ENCODE measurements around the gene SPATS2L.

The SPATS2L gene

DNA sequence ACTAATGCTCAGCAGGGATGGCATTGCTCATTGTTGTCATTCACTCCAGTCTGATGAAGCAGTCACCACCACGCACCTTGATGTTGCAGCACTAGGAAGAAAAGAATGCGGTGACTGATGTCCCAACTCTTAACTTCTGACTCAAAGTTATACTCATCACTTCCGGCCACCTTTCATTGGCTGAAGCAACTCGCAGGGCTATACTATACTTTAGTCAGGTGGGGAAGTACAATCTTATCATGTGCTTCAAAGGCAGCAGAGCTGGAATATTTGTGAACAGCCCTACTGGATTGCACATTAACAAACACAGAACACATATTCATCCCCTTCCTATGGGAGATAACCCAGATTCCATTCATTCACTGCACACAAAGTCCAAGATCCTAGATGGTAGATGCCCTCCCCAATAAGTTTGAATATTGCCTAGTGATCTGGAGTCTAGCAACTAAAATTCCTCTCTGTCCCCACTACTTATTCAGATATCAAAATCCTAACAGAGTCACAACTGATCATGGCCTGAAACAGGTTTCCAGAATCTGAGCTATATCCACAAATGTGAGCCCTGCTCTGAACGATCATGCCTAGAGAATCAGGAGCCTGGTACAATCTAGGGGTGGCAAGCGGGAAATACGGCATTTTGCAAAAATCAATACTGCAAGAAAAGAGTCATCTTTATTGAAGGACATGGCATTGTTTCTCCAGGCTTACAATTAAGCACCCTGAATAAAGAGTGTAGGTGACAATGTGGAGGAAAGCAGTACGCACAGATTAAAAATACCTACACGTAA, 3.4 kb upstream of the SPATS2L start:
- no peak for DNase-seq
- Mint-ChIP-seq H3K9me3 (no peaks in the 10 kb centered on the region), H3K4me1 (ENCODE audit: low read depth) (peaks cover 10% of the 10 kb centered on the region), H3K27me3 (peaks cover 18% of the 10 kb centered on the region), H3K4me3 (no peak overlapping the region), H3K27ac (no peak overlapping the region), H3K36me3 (ENCODE audit: low read depth) (peaks cover 3% of the 10 kb centered on the region)

DNA sequence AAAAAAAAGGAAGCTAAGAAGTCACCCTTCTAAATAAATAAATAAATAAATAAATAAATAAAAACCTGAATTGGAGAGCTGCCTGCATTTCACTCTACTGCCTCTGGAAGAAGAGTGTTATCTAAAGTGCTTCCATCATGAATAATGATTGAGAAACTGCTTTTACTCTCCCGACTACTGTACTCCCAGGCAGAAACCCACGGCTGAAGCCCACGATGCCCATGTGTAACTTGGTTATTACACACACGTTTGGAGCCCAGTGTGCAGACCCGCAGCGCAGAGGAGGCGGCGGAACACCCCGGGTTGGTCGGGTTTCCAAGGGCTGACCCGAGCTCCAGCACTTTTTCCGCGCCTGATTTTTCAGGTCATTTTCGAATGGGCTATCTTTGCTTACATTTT, 697 bp upstream of the SPATS2L start:
- Mint-ChIP-seq H3K27me3 (peaks cover 30% of the 10 kb centered on the region), H3K4me3 (peak overlapping the region; percentile 81), H3K4me1 (ENCODE audit: low read depth) (peaks cover 17% of the 10 kb centered on the region), H3K36me3 (ENCODE audit: low read depth) (peaks cover 3% of the 10 kb centered on the region), H3K27ac (peak overlapping the region; percentile 71), H3K9me3 (no peaks in the 10 kb centered on the region)
- peak; percentile 37 for DNase-seq

DNA sequence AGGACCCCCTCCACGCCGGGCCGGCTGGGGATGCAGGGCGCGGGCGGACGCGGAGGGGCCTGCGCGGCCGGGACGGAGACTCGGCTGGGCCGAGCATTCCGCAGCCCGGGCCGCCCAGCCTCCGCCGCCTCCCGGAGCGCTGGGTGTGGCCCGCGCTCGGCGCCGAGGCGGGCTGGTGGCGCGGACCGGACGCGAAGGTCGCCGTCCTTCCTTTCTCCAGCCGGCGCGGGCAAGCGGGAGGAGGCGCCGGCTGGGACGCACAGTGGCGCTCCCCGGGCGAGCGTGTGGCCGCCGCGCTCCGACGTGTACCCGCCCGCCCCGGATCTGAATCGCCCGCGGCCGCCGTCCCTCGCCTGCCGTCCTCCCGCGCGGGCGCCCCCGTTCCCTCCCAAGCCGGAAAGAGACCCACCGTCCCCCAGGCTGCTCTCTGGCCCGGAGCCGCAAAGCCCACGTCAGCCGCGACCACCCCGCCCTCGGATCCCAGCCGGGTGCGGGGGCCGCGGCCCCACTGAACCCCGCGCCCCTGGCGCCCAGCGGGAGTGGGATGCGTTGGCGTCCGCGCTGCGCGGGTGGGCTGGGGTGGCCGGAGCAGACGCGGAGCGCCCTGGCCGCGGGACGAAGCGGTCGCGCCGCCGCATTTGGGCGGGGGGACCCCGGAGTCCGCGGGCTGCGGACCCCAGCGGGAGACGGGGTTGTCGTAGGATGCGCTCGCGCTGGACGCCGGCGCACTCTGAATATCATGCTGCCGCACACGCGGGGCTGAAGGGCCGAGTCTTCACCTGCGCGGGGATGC, 634 bp downstream of the SPATS2L start:
- Mint-ChIP-seq H3K27ac (no peak overlapping the region), H3K4me1 (ENCODE audit: low read depth) (peaks cover 17% of the 10 kb centered on the region), H3K36me3 (ENCODE audit: low read depth) (peaks cover 3% of the 10 kb centered on the region), H3K4me3 (peak overlapping the region; percentile 77), H3K9me3 (no peaks in the 10 kb centered on the region), H3K27me3 (peaks cover 33% of the 10 kb centered on the region)
- peak; percentile 56 for DNase-seq

DNA sequence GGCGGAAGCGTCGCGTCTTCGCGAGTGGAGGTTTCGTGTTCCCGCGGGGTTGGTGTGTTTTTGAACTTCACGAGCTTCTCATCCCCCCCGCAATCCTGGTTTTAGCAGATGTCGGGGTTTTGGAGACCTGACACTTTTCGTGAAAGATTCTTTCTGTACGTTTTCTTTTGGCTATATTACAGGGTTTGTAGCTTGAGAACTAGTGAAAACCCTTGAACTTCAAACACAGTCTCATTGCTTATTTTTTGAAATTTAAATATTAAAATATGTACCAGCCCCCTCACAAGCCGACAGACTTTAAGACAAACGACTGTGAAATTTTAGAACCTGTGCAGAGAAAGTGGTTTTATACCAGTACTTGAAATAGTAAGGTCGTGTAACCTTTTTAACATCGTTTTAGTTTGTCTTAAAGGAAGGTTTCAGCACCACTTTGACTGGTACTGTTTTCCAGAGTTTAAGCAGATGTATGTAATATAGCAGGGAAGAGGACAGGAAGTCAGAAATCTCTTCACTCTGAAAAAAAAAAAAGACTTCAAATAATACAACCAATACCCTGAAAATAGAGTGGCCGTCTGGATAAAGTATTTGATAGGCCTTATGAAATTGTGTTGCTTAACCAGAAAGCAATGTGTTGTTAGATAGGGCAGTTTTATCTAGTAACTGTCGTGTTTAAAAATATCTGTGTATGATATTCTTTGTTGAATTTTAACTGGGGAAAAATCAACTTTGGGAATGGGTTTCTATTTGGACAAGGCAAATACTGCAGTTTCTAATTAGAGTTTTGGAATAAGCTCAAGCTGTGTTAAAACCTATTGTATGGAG, 1.4 kb downstream of the SPATS2L start:
- Mint-ChIP-seq H3K4me3 (peak overlapping the region; percentile 77), H3K27me3 (peaks cover 33% of the 10 kb centered on the region), H3K9me3 (no peaks in the 10 kb centered on the region), H3K4me1 (ENCODE audit: low read depth) (peaks cover 17% of the 10 kb centered on the region), H3K36me3 (ENCODE audit: low read depth) (peaks cover 3% of the 10 kb centered on the region), H3K27ac (no peak overlapping the region)
- DNase-seq = no peak

DNA sequence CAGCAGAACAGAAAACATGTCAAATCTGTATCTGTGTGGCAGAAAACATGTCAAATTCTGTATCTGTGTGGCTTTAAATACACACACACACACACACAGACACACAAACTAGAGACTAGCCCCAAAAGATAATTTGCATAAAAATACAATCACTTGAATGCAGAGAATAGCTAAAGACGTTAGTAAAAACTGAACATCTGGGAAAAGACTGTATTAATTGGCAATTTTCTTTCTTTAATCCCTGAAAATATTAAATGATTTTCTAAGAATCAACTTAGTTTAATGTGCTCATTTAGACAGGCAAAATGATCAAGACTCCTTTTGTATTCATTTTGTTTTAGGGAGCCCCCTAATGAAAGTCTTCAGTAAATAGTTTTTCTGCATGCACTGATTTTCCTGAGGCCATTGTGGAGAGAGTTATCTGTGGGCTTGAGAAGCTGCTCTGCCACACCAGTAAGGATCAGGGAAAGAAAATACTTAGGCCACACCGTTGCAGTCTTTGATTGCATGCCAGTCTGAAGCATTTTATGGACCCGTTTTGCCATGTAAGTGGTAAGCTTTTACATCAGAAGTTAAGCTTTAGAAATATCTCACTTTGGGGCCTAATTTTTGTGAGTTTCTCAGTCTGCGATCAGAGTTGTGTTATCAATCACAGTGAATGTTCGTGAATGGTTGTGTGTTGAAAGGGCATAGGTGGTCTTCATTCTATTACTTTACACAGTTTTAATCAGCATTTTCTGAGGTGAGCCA, 2.2 kb downstream of the SPATS2L start:
- Mint-ChIP-seq H3K36me3 (ENCODE audit: low read depth) (peaks cover 3% of the 10 kb centered on the region), H3K9me3 (no peaks in the 10 kb centered on the region), H3K4me3 (no peak overlapping the region), H3K27me3 (peaks cover 31% of the 10 kb centered on the region), H3K27ac (no peak overlapping the region), H3K4me1 (ENCODE audit: low read depth) (peaks cover 17% of the 10 kb centered on the region)
- no peak for DNase-seq

DNA sequence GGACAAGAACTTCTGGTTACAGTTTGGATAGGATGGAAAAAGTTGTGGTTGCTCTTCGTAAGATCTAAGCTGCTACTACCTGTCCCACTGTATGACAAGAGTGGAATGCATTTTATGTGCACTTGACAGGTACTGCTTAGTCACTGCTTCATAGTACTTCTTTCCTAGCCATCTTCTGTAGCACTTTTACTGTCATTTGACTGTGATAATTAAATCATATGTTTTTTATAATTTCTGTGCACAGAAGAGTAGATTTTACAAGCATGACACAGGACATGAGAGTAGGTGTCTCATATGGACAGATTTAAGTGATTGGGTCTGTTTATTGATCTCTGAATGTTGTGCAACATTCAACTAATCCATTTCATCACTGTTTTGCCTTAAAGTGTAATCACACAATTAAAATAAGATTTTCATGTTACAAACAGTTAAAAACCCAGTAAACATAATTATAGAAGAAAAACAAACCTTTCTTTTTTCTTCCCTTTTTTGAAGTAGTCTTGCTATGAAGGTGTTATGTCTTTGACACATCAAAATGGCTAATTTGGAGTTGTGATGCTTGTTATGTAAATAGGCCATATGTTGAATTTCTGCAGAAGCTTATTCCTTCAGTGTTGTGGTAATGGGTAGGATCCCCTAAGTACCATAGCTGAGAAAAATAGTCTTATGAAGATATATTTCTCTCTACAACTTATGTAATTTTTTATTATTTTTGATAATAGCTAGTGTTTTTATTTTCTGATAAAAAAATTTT, 3.0 kb downstream of the SPATS2L start:
- no peaks in the 10 kb centered on the region for H3K9me3 Mint-ChIP-seq
- DNase-seq = no peak
- no peak overlapping the region for H3K27ac Mint-ChIP-seq
- H3K4me1 Mint-ChIP-seq (ENCODE audit: low read depth) = peaks cover 17% of the 10 kb centered on the region
- peaks cover 34% of the 10 kb centered on the region for H3K27me3 Mint-ChIP-seq
- peaks cover 3% of the 10 kb centered on the region for H3K36me3 Mint-ChIP-seq (ENCODE audit: low read depth)
- no peak overlapping the region for H3K4me3 Mint-ChIP-seq

DNA sequence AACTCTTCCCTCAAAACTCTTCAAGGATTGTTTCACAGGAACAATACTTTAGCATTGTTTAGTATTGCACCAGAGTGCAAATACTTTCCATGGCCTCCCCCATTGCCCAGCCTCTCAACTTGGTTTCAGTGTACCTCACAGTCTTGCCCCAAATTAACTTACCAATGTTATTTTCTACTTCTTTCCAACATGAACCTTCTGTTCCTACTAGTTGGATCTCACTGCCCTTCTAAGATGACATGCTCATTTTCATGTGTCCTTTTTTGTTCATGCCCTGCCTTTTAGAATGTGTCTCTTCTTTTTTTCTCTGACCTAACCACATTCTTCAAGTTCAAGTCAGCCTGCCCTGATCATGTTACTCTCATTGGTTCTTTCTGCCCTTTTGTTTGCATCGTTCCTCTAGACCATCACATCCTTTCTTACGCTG, 4.1 kb downstream of the SPATS2L start:
- Mint-ChIP-seq H3K36me3 (ENCODE audit: low read depth) (peaks cover 3% of the 10 kb centered on the region), H3K4me3 (no peak overlapping the region), H3K27me3 (peaks cover 34% of the 10 kb centered on the region), H3K4me1 (ENCODE audit: low read depth) (peaks cover 18% of the 10 kb centered on the region), H3K27ac (no peak overlapping the region), H3K9me3 (no peaks in the 10 kb centered on the region)
- no peak for DNase-seq

DNA sequence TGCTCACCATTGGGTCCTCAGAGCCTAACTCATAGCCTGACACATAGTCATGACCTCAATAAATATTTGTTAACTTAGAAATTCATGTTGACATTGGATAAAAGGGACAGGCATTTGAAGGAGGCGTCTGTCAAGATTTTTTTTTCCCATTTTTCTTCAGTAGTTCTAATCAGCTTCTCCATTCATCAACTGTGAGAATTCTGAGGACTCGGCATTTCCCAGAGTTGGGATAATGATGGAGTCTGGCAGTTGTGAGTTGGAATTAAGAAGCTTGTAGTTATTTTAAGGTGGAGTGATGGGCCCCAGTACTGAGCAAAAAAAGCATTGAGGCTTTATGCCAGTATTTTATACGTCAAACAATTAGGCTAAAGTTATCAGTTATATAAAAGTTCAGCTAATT, 4.6 kb downstream of the SPATS2L start:
- peaks cover 2% of the 10 kb centered on the region for H3K36me3 Mint-ChIP-seq (ENCODE audit: low read depth)
- peaks cover 29% of the 10 kb centered on the region for H3K27me3 Mint-ChIP-seq
- peaks cover 17% of the 10 kb centered on the region for H3K4me1 Mint-ChIP-seq (ENCODE audit: low read depth)

DNA sequence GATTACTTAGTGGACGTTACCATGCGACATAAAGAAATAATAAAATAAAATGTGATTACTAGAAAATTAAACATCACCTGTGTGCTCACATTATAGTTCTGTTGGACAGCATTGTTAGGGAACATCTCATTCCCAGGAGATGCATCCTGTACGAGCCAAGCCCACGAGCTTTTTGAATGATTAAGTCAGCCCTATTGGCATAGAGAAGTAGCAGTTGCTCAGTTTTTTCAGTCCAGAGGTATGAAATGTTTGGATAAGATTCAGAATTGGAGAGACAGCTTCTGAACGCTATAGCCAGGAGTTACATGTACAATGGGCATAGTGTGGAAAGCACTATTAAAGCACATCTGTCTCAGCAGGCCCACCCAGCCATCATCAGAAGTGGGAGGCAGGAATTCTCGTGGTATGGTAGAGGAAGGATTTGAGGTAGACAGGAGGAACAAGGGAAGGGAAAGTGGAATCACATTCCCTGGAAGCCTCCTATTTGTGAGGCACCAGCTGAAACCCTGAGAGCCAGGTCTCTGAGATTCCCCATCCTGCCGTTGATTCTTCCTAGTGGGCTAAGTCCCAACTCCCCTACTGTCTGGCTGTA, 8.6 kb downstream of the SPATS2L start:
- Mint-ChIP-seq H3K4me1 (ENCODE audit: low read depth) (peaks cover 12% of the 10 kb centered on the region), H3K36me3 (ENCODE audit: low read depth) (no peaks in the 10 kb centered on the region), H3K27me3 (peaks cover 13% of the 10 kb centered on the region), H3K9me3 (no peaks in the 10 kb centered on the region), H3K27ac (no peak overlapping the region), H3K4me3 (no peak overlapping the region)
- no peak for DNase-seq

More for the DNA sequence above, 4.6 kb downstream of the SPATS2L start:
- H3K27ac Mint-ChIP-seq = no peak overlapping the region
- no peak overlapping the region for H3K4me3 Mint-ChIP-seq
- DNase-seq = no peak
- H3K9me3 Mint-ChIP-seq = no peaks in the 10 kb centered on the region

DNA sequence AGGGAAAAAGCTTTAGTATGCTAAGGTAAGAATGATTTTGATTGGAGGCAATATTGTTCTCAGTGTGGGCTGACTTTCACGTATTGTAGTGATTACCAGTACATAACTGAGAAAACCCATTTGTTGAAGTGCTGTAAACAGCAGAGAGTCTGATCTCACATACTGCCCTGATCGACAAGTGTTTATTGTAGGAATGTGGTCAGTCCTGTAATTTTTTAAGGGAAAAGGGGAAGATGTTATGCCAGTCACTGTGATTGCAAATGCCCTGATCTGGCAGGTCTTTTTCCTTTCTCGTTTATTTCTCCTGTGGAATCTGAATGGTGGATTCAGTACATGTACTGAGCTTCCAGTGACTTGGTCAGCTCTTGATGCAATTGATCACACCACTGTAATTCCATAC, 11.5 kb downstream of the SPATS2L start:
- H3K4me3 Mint-ChIP-seq = no peak overlapping the region
- no peaks in the 10 kb centered on the region for H3K9me3 Mint-ChIP-seq
- peaks cover 4% of the 10 kb centered on the region for H3K27me3 Mint-ChIP-seq
- peaks cover 26% of the 10 kb centered on the region for H3K4me1 Mint-ChIP-seq (ENCODE audit: low read depth)
- no peaks in the 10 kb centered on the region for H3K36me3 Mint-ChIP-seq (ENCODE audit: low read depth)
- no peak for DNase-seq
- no peak overlapping the region for H3K27ac Mint-ChIP-seq

DNA sequence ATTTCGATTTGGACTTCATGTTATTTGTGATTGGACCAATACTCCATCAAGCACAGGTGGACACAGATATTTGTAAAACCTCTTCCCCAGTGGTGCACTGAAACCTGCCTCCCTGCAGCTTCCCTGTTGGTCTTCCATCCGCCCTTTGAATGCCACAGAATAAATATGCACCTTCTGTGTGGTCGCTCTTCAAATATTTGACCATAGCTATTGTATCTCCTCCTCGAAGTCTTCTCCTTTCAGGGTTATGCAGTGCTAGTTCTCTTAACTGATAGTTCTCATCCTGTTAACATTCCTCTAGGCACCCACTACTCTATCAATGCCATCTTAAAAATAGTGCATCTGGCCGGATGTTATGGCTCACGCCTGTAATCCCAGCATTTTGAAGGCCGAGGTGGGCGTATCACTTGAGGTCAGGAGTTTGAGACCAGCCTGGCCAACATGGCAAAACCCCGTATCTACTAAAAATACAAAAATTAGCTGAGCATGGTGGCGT, 12.5 kb downstream of the SPATS2L start:
- Mint-ChIP-seq H3K9me3 (no peaks in the 10 kb centered on the region), H3K4me1 (ENCODE audit: low read depth) (peaks cover 27% of the 10 kb centered on the region), H3K4me3 (no peak overlapping the region), H3K36me3 (ENCODE audit: low read depth) (no peaks in the 10 kb centered on the region), H3K27me3 (peaks cover under 1% of the 10 kb centered on the region), H3K27ac (no peak overlapping the region)
- no peak for DNase-seq

DNA sequence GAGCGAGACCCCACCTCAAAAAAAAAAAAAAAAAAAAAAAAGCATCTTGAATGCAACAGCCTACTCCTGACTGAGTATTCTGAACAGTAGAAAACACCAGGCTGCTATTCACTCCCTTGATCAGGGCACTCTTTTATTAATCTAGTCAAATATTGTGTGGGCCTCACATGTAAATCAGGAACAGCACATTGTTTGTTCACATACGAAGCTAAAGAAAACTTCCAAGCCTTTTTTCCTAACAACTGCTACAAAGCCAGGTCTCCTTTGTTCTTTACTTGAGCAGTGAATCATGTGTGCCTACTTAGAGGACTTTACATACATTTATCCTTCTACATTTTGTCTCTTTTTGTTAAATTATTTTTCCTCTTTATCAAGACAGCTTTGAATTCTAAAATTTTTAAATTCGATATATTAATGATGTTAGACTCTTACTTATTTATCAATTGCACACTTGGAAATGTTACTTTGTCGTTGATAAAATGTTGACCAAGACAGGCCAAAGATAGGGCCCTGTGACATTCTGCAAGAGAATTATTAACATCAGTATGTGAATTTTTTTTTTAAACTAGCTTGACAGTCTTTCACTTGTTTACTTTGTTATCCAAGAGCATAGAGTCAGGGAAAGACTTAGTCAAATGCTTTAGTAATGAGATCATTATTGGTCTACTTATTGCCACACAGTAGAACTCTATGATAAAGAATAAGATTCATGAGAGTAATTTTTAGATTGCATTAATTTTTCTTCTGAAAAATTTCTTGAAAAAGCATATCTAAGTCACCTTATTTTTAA, 13.2 kb downstream of the SPATS2L start:
- H3K4me1 Mint-ChIP-seq (ENCODE audit: low read depth) = peaks cover 27% of the 10 kb centered on the region
- no peak for DNase-seq
- no peaks in the 10 kb centered on the region for H3K9me3 Mint-ChIP-seq
- no peak overlapping the region for H3K27ac Mint-ChIP-seq
- no peaks in the 10 kb centered on the region for H3K36me3 Mint-ChIP-seq (ENCODE audit: low read depth)
- H3K27me3 Mint-ChIP-seq = no peaks in the 10 kb centered on the region
- H3K4me3 Mint-ChIP-seq = no peak overlapping the region

All from activated T-cell treated with anti-CD3 and anti-CD28 coated beads, Interleukin-2, amount 50 U/mL, for 24 hours (primary cell).